Calu3 (cell line): ENCODE measurements around the gene RASGRF2. TPM values are rescaled to one million over a fixed set of nuclear protein-coding genes. Genes with fewer than 3 reads are reported as not detected.

Source experiments
- BruUV-seq: library from RNA; stranded (reverse); fragments of 400-500 nt; replicated peaks from 2 replicates; lab custom pipeline; 2021; lab: Mats Ljungman, UMichigan
- CTCF ChIA-PET: fragments of 300-600 bp; sonication (Branson Sonifier 250); formaldehyde crosslinking; loops from one replicate; lab custom pipeline; 2022; ENCODE audit warnings: antibody characterized with exemption; lab: Charles Lee
- DNase-seq: peaks from one replicate; pipeline ENCODE4 v3.0.0; 2022
- H3K27ac Mint-ChIP-seq: one replicate; pipeline ENCODE4 v1.8.0; 2022; ENCODE audit warnings: mixed read lengths; ENCODE audit not compliant: unreplicated experiment
- H3K27me3 Mint-ChIP-seq: one replicate; pipeline ENCODE4 v1.8.0; 2022; ENCODE audit warnings: mixed read lengths; ENCODE audit not compliant: unreplicated experiment
- H3K36me3 Mint-ChIP-seq: one replicate; pipeline ENCODE4 v1.8.0; 2022; ENCODE audit warnings: mild to moderate bottlenecking, moderate library complexity, mixed read lengths; ENCODE audit not compliant: insufficient read depth, unreplicated experiment
- H3K4me1 Mint-ChIP-seq: one replicate; pipeline ENCODE4 v1.8.0; 2022; ENCODE audit warnings: mild to moderate bottlenecking, low read depth, mixed read lengths; ENCODE audit not compliant: unreplicated experiment
- H3K4me3 Mint-ChIP-seq: one replicate; pipeline ENCODE4 v1.8.0; 2022; ENCODE audit warnings: mild to moderate bottlenecking, low read depth, moderate library complexity, mixed read lengths; ENCODE audit not compliant: unreplicated experiment
- H3K9me3 Mint-ChIP-seq: one replicate; pipeline ENCODE4 v1.8.0; 2022; ENCODE audit warnings: low read depth, mixed read lengths; ENCODE audit not compliant: unreplicated experiment
- intact Hi-C: fragments of 100-400 bp; cut with micrococcal nuclease; formaldehyde crosslinking; loops from one replicate; pipeline ENCODE4 v1.10.0; 2022; ENCODE audit not compliant: unreplicated experiment
- total RNA-seq: library from RNA; stranded (reverse); gene quantifications from 2 replicates; pipeline ENCODE4 v1.2.3, GENCODE V29; 2022
- TF ChIP-seq, protein P1 (sequence below): fragments of 200-600 bp; IDR thresholded peaks from one replicate; pipeline ENCODE4 v1.8.0; 2022; ENCODE audit warnings: antibody characterized with exemption; ENCODE audit not compliant: unreplicated experiment

Gene RASGRF2
- total RNA-seq, 1 experiment from 2014 or later = 27.7 TPM

DNA sequence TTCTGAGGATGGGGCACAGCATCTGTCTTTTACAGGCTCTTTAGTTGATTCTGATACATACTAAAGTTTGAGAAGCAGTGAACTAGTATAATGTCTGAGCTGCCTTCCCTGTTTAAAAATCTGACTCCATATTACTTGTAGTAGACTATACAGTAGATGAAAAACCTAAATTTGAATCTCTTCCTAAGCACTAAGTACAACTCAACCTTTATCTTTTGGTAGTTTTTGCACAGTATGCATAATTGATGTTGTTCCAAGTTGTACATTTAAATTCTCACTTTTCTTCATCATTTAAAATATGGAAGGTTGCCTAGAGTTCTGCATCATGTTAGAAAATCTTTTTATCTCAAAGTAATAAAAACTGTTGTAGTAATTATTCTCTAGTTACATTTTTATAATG lies 174.4 kb downstream of the RASGRF2 start:
- DNase-seq = no peak
- CTCF ChIA-PET = no interaction called here
- TF ChIP-seq, protein P1, sequence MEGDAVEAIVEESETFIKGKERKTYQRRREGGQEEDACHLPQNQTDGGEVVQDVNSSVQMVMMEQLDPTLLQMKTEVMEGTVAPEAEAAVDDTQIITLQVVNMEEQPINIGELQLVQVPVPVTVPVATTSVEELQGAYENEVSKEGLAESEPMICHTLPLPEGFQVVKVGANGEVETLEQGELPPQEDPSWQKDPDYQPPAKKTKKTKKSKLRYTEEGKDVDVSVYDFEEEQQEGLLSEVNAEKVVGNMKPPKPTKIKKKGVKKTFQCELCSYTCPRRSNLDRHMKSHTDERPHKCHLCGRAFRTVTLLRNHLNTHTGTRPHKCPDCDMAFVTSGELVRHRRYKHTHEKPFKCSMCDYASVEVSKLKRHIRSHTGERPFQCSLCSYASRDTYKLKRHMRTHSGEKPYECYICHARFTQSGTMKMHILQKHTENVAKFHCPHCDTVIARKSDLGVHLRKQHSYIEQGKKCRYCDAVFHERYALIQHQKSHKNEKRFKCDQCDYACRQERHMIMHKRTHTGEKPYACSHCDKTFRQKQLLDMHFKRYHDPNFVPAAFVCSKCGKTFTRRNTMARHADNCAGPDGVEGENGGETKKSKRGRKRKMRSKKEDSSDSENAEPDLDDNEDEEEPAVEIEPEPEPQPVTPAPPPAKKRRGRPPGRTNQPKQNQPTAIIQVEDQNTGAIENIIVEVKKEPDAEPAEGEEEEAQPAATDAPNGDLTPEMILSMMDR = no peak
- Mint-ChIP-seq H3K4me1 (no peaks in the 10 kb centered on the region), H3K4me3 (no peak overlapping the region), H3K9me3 (peaks cover 3% of the 10 kb centered on the region), H3K27me3 (no peaks in the 10 kb centered on the region), H3K36me3 (no peaks in the 10 kb centered on the region), H3K27ac (no peak overlapping the region)
- intact Hi-C loops = no loop called here
- no TSS peak for BruUV-seq

DNA sequence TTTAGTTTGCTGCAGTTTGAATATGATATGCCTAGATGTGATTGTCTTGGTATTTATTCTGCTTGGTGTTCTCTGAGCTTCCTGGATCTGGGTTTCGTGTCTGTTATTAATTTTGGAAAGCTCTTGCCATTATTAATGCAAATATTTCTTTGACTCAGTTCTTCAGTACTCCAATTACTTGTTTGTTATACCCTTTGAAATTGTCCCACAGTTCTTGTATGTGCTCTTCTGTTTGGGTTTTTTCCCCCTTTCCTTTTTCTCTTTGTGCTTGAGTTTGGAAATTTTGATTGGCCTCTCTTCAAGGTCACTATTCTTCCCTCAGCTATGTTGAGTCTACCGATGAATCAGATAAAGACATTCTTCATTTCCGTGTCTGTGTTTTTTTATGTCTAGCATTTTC lies 176.4 kb downstream of the RASGRF2 start:
- peaks cover 3% of the 10 kb centered on the region for H3K9me3 Mint-ChIP-seq
- CTCF ChIA-PET = interaction anchor here (0.6 to 1.2 kb wide), 2 partner anchors 30 to 881 kb away, joined by 3 read pairs; no protein-coding TSS in a partner anchor
- H3K36me3 Mint-ChIP-seq = no peaks in the 10 kb centered on the region
- no peaks in the 10 kb centered on the region for H3K27me3 Mint-ChIP-seq
- H3K4me1 Mint-ChIP-seq = no peaks in the 10 kb centered on the region
- intact Hi-C loops = no loop called here
- H3K4me3 Mint-ChIP-seq = no peak overlapping the region
- no peak for DNase-seq
- no peak overlapping the region for H3K27ac Mint-ChIP-seq
- BruUV-seq = no TSS peak
- TF ChIP-seq, protein P1 = no peak

DNA sequence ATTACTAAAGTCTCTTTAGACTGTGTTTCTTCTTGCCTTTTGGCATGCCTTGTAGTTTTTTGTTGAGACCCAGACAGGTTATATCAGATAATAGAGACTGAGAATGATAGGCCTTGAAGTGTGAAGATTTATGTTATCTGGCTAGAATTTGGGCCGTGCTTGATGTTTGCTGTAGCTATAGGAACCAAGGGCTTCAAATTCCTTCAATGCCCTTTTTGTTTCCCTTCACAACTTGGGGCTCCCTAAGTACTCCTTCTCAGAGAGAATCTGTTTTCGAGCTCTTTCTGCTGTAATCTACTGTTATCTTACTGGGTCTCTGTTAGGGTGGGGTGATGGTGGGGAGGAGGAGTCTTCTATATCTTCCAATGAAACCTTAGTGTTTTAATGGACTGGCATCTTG lies 177.7 kb downstream of the RASGRF2 start:
- H3K4me3 Mint-ChIP-seq = no peak overlapping the region
- intact Hi-C loops = no loop called here
- no peaks in the 10 kb centered on the region for H3K27me3 Mint-ChIP-seq
- no peak overlapping the region for H3K27ac Mint-ChIP-seq
- TF ChIP-seq, protein P1 = no peak
- no peaks in the 10 kb centered on the region for H3K36me3 Mint-ChIP-seq
- CTCF ChIA-PET = no interaction called here
- H3K9me3 Mint-ChIP-seq = peaks cover 3% of the 10 kb centered on the region
- BruUV-seq = no TSS peak
- no peaks in the 10 kb centered on the region for H3K4me1 Mint-ChIP-seq
- DNase-seq = no peak

DNA sequence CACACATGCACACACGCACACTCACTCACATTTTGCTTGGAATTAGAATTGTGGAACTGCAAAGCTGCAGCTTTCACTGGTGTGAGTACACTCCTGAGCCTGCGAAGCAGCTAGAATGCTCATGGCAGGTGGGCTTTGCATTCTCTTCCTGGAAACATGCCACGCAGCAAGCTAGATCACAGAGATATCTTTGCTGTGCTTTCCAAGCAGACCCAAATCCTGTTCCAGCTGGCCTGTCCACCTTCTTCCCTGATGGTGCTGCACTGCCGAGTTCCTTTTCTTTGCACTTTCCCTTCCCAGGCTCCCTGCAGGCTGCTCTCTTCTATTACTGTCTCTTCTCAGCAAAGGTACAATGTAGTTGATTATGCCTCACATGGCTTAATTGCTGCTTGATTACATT lies 180.3 kb downstream of the RASGRF2 start:
- TF ChIP-seq, protein P1 = no peak
- CTCF ChIA-PET = no interaction called here
- peaks cover 3% of the 10 kb centered on the region for H3K9me3 Mint-ChIP-seq
- no TSS peak for BruUV-seq
- intact Hi-C loops = no loop called here
- H3K36me3 Mint-ChIP-seq = no peaks in the 10 kb centered on the region
- DNase-seq = no peak
- no peaks in the 10 kb centered on the region for H3K27me3 Mint-ChIP-seq
- no peak overlapping the region for H3K4me3 Mint-ChIP-seq
- no peaks in the 10 kb centered on the region for H3K4me1 Mint-ChIP-seq
- no peak overlapping the region for H3K27ac Mint-ChIP-seq
